Natural killer cell (primary cell): Measurements from ENCODE around the gene SLC1A7. TPM values are rescaled to one million over a fixed set of nuclear protein-coding genes. Genes with fewer than 3 reads are reported as not detected.

Source experiments
- ATAC-seq, 3 donors: fragments of 150-1000 bp in 2 of 3; fragments of 200-7000 bp in 1 of 3; cut with Tn5 transposase; 1 replicate in 1 of 3; 2 replicates in 2 of 3; pipeline ENCODE4 v1.10.0; 2021; ENCODE audit warnings: mild to moderate bottlenecking in 2 of 3, moderate library complexity in 2 of 3
- DNase-seq, 2 donors: peaks; one replicate each; pipeline versions ENCODE4 v3.0.0 to v3.0.0-alpha.2; 2013 to 2021; ENCODE audit warnings: mixed read lengths in 1 of 2
- H3K27ac ChIP-seq: one replicate; pipeline ENCODE4 v1.5.1; 2013; ENCODE audit warnings: mild to moderate bottlenecking, low read length
- H3K27me3 ChIP-seq: one replicate; pipeline ENCODE4 v1.6.1; 2013; ENCODE audit warnings: low read length; ENCODE audit not compliant: control insufficient read depth, insufficient read depth
- H3K36me3 ChIP-seq: one replicate; pipeline ENCODE4 v1.6.1; 2013; ENCODE audit warnings: low read length; ENCODE audit not compliant: control insufficient read depth, insufficient read depth
- H3K4me1 ChIP-seq: one replicate; pipeline ENCODE4 v1.6.1; 2013; ENCODE audit warnings: low read length; ENCODE audit not compliant: control insufficient read depth, insufficient read depth
- H3K4me3 ChIP-seq: one replicate; pipeline ENCODE4 v1.5.1; 2013; ENCODE audit warnings: low read length
- H3K9me3 ChIP-seq: one replicate; pipeline ENCODE4 v1.6.1; 2013; ENCODE audit warnings: low read length; ENCODE audit not compliant: control insufficient read depth, insufficient read depth
- H3K27ac Mint-ChIP-seq, 2 donors: one replicate each; pipeline ENCODE4 v1.8.0; 2022; ENCODE audit warnings: mild to moderate bottlenecking in 2 of 2, mixed read lengths in 2 of 2, moderate library complexity in 1 of 2
- H3K27me3 Mint-ChIP-seq, 2 donors: one replicate each; pipeline ENCODE4 v1.8.0; 2022; ENCODE audit warnings: low read depth in 2 of 2, mixed read lengths in 2 of 2
- H3K36me3 Mint-ChIP-seq: one replicate; pipeline ENCODE4 v1.8.0; 2022; ENCODE audit warnings: mixed read lengths
- H3K4me1 Mint-ChIP-seq, 2 donors: one replicate each; pipeline ENCODE4 v1.8.0; 2022; ENCODE audit warnings: mixed read lengths in 2 of 2
- H3K4me3 Mint-ChIP-seq: one replicate; pipeline ENCODE4 v1.8.0; 2022; ENCODE audit warnings: mild to moderate bottlenecking, moderate library complexity, mixed read lengths
- H3K9me3 Mint-ChIP-seq, 2 donors: one replicate each; pipeline ENCODE4 v1.8.0; 2022; ENCODE audit warnings: mixed read lengths in 2 of 2
- WGBS: methylation state at CpG from one replicate; pipeline ENCODE4 v1.1.7; 2013; ENCODE audit warnings: missing lambda C conversion rate; ENCODE audit not compliant: insufficient coverage; 5-methylcytosine and 5-hydroxymethylcytosine counted together
- intact Hi-C: fragments of 100-400 bp; cut with micrococcal nuclease; formaldehyde crosslinking; loops from one replicate; pipeline ENCODE4 v1.14.2; 2022
- total RNA-seq, 4 donors: library from RNA; stranded (reverse); fragments of 120-200 nt in 1 of 4; gene quantifications; one replicate each; pipeline versions ENCODE4 v1.2.3 to v1.2.4, GENCODE V29; 2013 to 2022
- TF ChIP-seq, protein P1 (sequence below): fragments of 200-600 bp; IDR thresholded peaks from one replicate; pipeline ENCODE4 v1.8.0; 2022; ENCODE audit warnings: antibody characterized with exemption

The SLC1A7 gene
- total RNA-seq, 3 donors from 2014 or later (not counting 1 experiment from before 2014, with no cell fraction given), result 16.0 to 23.9 (median 20.5) TPM

DNA sequence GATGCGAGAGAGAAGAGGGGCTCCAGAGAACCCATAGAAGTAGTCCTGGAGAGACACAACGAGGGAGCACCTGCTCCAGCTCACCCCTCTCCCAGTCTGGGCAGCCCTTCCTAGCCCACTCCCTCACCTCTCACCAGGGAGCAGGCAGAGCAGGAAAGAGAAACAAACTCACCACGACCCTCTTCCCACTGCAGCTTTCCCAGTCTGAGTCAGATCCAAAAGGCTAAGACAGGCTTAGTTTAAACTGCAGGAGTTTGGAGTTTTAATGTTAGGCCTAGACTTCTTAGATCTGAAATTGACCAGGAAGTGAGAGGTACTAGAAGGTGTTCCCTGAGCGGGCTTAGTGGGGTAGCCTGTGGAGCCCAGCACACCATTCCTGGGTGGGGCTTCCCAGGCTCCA lies 29.6 kb downstream of the SLC1A7 start:
- no peak overlapping the region for H3K27ac ChIP-seq
- TF ChIP-seq, protein P1, sequence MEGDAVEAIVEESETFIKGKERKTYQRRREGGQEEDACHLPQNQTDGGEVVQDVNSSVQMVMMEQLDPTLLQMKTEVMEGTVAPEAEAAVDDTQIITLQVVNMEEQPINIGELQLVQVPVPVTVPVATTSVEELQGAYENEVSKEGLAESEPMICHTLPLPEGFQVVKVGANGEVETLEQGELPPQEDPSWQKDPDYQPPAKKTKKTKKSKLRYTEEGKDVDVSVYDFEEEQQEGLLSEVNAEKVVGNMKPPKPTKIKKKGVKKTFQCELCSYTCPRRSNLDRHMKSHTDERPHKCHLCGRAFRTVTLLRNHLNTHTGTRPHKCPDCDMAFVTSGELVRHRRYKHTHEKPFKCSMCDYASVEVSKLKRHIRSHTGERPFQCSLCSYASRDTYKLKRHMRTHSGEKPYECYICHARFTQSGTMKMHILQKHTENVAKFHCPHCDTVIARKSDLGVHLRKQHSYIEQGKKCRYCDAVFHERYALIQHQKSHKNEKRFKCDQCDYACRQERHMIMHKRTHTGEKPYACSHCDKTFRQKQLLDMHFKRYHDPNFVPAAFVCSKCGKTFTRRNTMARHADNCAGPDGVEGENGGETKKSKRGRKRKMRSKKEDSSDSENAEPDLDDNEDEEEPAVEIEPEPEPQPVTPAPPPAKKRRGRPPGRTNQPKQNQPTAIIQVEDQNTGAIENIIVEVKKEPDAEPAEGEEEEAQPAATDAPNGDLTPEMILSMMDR, result no peak
- Mint-ChIP-seq H3K36me3 (no peaks in the 10 kb centered on the region), H3K4me1 (peaks cover 6 to 31% of the 10 kb centered on the region in 2 donors), H3K27me3 (no peaks in the 10 kb centered on the region), H3K4me3 (no peak overlapping the region), H3K9me3 (no peaks in the 10 kb centered on the region), H3K27ac (no peak overlapping the region)
- H3K36me3 ChIP-seq, result no peaks in the 10 kb centered on the region
- intact Hi-C loops, result no loop called here
- no peaks in the 10 kb centered on the region for H3K27me3 ChIP-seq
- ATAC-seq (no peak), DNase-seq (no peak)
- no peak overlapping the region for H3K4me3 ChIP-seq
- WGBS, result 92% methylated on average over 4 of the region's 4 CpGs
- no peaks in the 10 kb centered on the region for H3K9me3 ChIP-seq
- peaks cover 25% of the 10 kb centered on the region for H3K4me1 ChIP-seq

DNA sequence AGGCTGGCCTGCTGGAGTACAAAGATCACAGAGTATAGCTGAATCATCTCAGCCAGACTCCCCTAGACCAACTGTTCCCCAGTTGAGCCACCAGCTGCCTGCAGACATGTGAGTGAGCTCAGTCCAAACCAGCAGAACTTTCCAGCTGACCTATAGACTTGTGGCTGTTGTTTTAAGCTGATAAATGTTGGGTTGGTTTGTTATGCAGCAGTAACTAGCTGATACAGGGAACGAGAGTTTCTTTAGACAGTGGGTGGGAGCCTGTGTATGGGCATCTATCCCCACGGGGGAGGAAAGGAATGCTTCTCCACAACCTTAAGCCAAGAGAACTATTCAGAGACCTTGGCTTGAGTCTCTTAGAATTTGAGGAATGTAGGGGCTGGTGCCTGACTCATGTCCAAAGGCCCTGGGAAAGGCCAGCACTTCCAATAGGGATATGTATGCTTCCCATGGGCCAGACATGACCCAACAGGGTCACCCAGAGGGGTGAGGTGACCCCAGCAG lies 30.1 kb downstream of the SLC1A7 start:
- Histone ChIP-seq H3K27ac (no peak overlapping the region), H3K36me3 (no peaks in the 10 kb centered on the region), H3K9me3 (no peaks in the 10 kb centered on the region), H3K27me3 (no peaks in the 10 kb centered on the region), H3K4me1 (peaks cover 30% of the 10 kb centered on the region), H3K4me3 (no peak overlapping the region)
- TF ChIP-seq, protein P1, result no peak
- 90% methylated on average over 2 of the region's 2 CpGs for WGBS
- ATAC-seq, result no peak
- Mint-ChIP-seq H3K27me3 (no peaks in the 10 kb centered on the region), H3K27ac (no peak overlapping the region), H3K9me3 (no peaks in the 10 kb centered on the region), H3K4me3 (no peak overlapping the region), H3K4me1 (peaks cover 12 to 36% of the 10 kb centered on the region in 2 donors), H3K36me3 (no peaks in the 10 kb centered on the region)
- intact Hi-C loops, result no loop called here
- no peak for DNase-seq

DNA sequence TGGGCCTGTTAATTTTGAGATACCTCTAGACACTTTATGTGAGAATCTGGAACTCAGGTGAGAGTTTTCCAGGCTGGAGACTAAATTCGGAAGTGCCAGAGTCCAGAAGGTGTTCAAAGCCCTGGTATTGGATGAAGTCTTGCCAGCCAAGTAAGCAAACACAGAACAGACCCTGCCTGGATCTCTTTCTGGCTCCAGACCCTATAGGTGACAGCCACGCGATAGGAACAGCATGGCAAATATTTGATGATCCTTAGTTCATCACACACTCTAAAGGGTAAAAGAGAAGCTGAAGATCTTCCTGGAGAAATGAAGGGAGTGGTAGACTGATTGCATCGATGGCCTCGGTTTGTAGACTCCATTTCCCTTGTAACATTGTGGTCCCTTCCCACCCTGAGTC lies 30.7 kb downstream of the SLC1A7 start:
- Histone ChIP-seq H3K27me3 (no peaks in the 10 kb centered on the region), H3K9me3 (no peaks in the 10 kb centered on the region), H3K36me3 (no peaks in the 10 kb centered on the region), H3K27ac (no peak overlapping the region), H3K4me1 (peaks cover 31% of the 10 kb centered on the region), H3K4me3 (no peak overlapping the region)
- Mint-ChIP-seq H3K27me3 (no peaks in the 10 kb centered on the region), H3K4me3 (no peak overlapping the region), H3K4me1 (peaks cover 14 to 37% of the 10 kb centered on the region in 2 donors), H3K9me3 (no peaks in the 10 kb centered on the region), H3K27ac (peak overlapping the region in 1 of 2 donors; percentile 82), H3K36me3 (no peaks in the 10 kb centered on the region)
- intact Hi-C loops, result no loop called here
- ATAC-seq (no peak), DNase-seq (no peak)
- TF ChIP-seq, protein P1, result no peak
- 53% methylated on average over 3 of the region's 5 CpGs for WGBS

DNA sequence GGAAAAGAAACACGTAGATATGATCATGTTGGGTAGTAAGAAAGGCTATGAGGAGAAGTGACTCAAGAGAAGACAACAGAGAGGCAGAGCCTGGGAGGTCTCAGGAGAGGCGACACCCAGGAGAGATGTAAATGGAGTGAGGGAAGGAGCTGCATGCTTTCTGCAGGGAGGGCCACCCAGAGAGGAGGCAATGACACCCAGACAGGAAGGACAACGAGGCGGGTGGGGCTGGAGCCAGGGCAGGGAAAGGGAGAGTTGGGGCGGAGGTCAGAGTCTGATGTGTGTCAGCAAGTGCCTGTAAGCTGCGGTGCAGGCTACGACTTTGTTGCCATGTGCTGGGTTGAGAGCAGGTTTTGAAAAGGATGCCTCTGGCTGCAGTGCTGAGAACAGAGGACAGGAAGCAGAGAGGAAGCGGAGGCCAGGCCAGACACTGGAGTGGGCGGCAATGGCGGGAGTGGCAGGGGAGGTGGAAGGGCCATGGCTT lies 31.3 kb downstream of the SLC1A7 start:
- WGBS, result 83% methylated on average over 10 of the region's 10 CpGs
- Mint-ChIP-seq H3K4me3 (no peak overlapping the region), H3K27me3 (no peaks in the 10 kb centered on the region), H3K9me3 (no peaks in the 10 kb centered on the region), H3K27ac (peak overlapping the region in 1 of 2 donors; percentile 82), H3K4me1 (peaks cover 15 to 39% of the 10 kb centered on the region in 2 donors), H3K36me3 (no peaks in the 10 kb centered on the region)
- TF ChIP-seq, protein P1, result no peak
- no peaks in the 10 kb centered on the region for H3K36me3 ChIP-seq
- H3K9me3 ChIP-seq, result no peaks in the 10 kb centered on the region
- intact Hi-C loops, result no loop called here
- no peak overlapping the region for H3K27ac ChIP-seq
- H3K4me1 ChIP-seq, result peaks cover 35% of the 10 kb centered on the region
- no peak for DNase-seq
- no peaks in the 10 kb centered on the region for H3K27me3 ChIP-seq
- ATAC-seq, result no peak
- H3K4me3 ChIP-seq, result no peak overlapping the region
